Right lobe of liver (tissue), 4 donors: ENCODE measurements around the gene NUMB.

Source experiments
- CTCF ChIP-seq, 4 donors: fragments of 200-600 bp in 3 of 4; fragments of 450-650 bp in 1 of 4; IDR thresholded peaks; one replicate each; pipeline versions ENCODE4 v1.5.1 to v1.8.0; 2016 to 2022; ENCODE audit warnings: antibody characterized with exemption in 4 of 4, mild to moderate bottlenecking in 2 of 4
- POLR2A ChIP-seq: fragments of 450-650 bp; IDR thresholded peaks from one replicate; pipeline ENCODE4 v1.6.1; 2017; ENCODE audit warnings: antibody characterized with exemption, mild to moderate bottlenecking
- donor health status: DM: no; HTN: no; CAD: no.
- donor health status: DM: no; HTN: no; CAD: no.
- donor health status: DM: no; HTN: yes; CAD: no.

- TF ChIP-seq POLR2A, result no peak
- no peak for TF ChIP-seq CTCF (IDR thresholded peaks at IDR 0.05)
Measured at GRCh38 chr14:73428353-73428824, 30.0 kb downstream of the NUMB start.
